GM20000 (cell line): Measurements from ENCODE around the gene PIGQ.

ENCODE experiments used
- DNase-seq: peaks from one replicate; pipeline ENCODE4 v3.0.0; 2012; ENCODE audit warnings: low spot score
- TF ChIP-seq, protein P1 (sequence below): IDR thresholded peaks from 2 replicates; pipeline ENCODE4 v1.5.1; 2012; ENCODE audit warnings: mild to moderate bottlenecking, control low read depth; ENCODE audit errors: extremely low read depth, missing control alignments

Gene PIGQ

DNA sequence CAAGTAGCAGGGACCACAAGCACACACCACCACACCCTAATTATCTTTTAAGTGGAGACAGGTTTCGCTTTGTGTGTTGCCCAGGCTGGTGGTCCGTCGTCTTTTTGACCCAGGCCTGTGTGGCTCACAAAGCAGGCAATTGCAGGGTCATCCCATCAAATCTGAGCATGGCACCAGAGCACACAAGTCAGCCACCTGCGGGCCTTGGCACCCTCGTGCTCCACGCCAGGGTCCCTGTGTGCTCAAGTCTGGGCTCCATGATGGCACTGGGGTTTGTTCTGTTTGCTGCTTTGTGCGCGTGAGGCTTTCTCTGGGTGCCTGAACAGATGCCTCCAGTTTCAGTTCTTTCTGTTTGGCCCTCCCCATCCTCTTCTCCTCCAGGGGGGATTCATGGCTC lies 44.6 kb upstream of the PIGQ start:
- TF ChIP-seq, protein P1, sequence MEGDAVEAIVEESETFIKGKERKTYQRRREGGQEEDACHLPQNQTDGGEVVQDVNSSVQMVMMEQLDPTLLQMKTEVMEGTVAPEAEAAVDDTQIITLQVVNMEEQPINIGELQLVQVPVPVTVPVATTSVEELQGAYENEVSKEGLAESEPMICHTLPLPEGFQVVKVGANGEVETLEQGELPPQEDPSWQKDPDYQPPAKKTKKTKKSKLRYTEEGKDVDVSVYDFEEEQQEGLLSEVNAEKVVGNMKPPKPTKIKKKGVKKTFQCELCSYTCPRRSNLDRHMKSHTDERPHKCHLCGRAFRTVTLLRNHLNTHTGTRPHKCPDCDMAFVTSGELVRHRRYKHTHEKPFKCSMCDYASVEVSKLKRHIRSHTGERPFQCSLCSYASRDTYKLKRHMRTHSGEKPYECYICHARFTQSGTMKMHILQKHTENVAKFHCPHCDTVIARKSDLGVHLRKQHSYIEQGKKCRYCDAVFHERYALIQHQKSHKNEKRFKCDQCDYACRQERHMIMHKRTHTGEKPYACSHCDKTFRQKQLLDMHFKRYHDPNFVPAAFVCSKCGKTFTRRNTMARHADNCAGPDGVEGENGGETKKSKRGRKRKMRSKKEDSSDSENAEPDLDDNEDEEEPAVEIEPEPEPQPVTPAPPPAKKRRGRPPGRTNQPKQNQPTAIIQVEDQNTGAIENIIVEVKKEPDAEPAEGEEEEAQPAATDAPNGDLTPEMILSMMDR = no peak
- no peak for DNase-seq

GRCh38 chr16:525520-526180 lies 44.1 kb upstream of the PIGQ start:
- peak; percentile 74 for DNase-seq

GRCh38 chr16:526181-527014 lies 43.4 kb upstream of the PIGQ start:
- no peak for DNase-seq
- TF ChIP-seq, protein P1 = no peak

More at GRCh38 chr16:525520-526180, 44.1 kb upstream of the PIGQ start:
- TF ChIP-seq, protein P1 = no peak

DNA sequence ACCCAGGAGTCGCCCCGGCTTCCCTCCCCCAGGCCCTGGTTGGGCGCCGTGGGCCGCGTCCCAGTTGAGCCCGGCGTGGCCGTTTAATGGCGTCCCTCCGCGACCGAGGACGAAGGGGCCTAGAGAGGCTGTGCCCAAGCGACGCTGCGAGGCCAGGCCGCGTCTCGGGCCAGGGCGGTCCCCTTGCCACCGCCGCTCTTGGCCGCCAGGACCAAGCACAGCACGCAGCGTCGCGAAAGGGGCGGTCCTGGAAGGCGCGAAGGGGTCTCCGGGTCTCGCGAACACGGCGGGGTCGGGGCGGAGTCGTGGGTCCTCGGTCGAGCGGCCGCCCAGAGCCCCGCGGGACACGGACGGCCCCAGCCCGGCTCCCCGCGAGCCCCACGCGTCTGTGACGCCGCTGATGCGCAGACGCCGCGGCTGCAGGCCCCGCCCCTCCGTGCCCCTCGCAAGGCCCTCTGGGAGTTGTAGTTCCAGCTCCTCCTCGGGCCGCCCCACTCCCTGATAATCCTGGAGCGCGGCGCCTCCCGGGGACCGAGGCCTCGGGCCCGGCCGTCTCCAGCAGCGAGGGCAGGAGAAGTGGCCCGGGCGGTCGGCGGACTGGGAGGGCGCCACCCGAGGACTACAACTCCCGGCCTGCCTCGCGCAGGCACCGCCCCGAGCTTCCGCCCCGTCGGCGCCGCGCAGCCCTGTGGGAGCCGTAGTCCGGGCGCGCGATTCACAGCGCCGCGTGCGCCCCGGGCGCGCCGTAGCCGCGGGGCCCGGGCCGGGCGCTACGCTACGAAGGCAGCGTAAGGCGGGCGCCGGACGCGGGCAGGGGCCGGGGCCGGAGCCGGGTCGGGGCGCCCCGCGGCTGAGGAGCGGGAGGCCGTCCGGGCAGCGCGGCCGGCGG lies 42.5 kb upstream of the PIGQ start, which contains the start of gene CAPN15:
TSS of gene CAPN15 (plus strand) at position 698 of the 889 bp plus-strand sequence. CDS start 19,127 bp downstream, outside the sequence.
- DNase-seq = peak; percentile 97
- TF ChIP-seq, protein P1 = no peak

DNA sequence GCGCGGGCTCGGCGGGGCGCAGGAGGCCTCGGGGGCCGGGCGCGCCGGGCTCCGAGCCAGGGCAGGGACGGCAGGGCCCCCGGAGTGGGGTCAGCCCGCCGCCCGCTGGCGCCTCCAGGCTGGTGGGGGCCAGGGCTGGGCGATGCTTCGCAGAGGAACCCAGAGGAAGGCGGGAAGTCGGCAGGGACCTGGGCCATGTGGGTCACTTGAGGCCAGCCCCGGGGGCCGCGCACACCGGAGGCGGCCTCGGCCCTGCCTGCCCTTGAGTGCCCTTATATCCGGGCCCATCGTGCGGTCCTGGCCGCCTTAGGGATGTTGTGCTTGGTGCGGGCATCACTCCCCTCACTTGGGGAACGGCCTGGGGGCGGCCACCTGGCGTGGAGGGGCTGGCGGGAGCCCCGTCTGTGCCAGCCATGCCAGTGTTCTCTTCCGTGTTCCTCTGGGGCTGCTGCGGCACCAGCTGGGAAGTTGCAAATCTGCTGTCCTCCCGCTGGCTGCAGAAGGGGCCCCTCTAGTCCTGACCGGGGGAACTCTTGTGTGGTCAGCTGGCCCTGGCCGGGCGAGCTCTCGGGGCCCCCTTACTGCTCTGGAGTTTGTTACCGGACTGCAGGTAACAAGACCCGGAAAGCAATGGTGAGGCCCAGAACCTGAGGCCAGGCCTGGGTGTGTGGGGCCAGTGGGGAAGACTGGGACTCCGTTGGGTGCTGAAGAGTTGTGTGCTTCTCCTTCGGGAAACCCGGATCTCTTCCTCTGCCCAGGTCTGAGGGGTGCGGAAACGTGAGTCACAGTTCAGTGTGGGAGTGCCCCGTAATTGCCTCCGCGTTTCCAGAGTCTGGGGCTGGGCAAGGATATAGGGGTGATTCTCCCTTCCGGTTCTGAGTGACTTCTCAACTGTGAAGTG lies 41.4 kb upstream of the PIGQ start:
- DNase-seq = no peak
- TF ChIP-seq, protein P1 = no peak

- no peak for DNase-seq
- TF ChIP-seq, protein P1 = no peak
Observed at GRCh38 chr16:529012-529575, 40.7 kb upstream of the PIGQ start.
